Heart right ventricle (tissue), 16 donors: ENCODE measurements around the gene SPDYE6. TPM values are rescaled to one million over a fixed set of nuclear protein-coding genes. Genes with fewer than 3 reads are reported as not detected.

Experiments
- ATAC-seq, 8 donors: fragments of 200-7000 bp; cut with Tn5 transposase; one replicate each; pipeline ENCODE4 v1.9.1; 2020; ENCODE audit warnings: mild to moderate bottlenecking in 8 of 8, moderate library complexity in 8 of 8, moderate number of reproducible peaks in 1 of 8
- DNase-seq, 2 donors: peaks; one replicate each; pipeline ENCODE4 v3.0.0-alpha.2; 2020
- H3K27ac ChIP-seq, 10 donors: fragments of 200-600 bp; sonication (generic) in 2 of 10; one replicate each; pipeline versions ENCODE4 v1.5.0 to v1.8.0; 2020 to 2022; ENCODE audit warnings: mild to moderate bottlenecking in 3 of 10
- H3K27me3 ChIP-seq, 7 donors: fragments of 200-600 bp; one replicate each; pipeline ENCODE4 v1.8.0; 2021 to 2022; ENCODE audit warnings: mild to moderate bottlenecking in 2 of 7
- H3K36me3 ChIP-seq, 9 donors: fragments of 200-600 bp; sonication (generic) in 1 of 9; one replicate each; pipeline versions ENCODE4 v1.5.0 to v1.8.0; 2020 to 2022; ENCODE audit warnings: mild to moderate bottlenecking in 2 of 9
- H3K4me1 ChIP-seq, 9 donors: fragments of 200-600 bp; sonication (generic) in 1 of 9; one replicate each; pipeline versions ENCODE4 v1.5.0 to v1.8.0; 2020 to 2022; ENCODE audit warnings: mild to moderate bottlenecking in 4 of 9
- H3K4me3 ChIP-seq, 10 donors: fragments of 200-600 bp; sonication (generic) in 2 of 10; one replicate each; pipeline versions ENCODE4 v1.5.0 to v1.8.0; 2020 to 2022; ENCODE audit warnings: mild to moderate bottlenecking in 7 of 10, moderate library complexity in 2 of 10
- H3K9me3 ChIP-seq, 11 donors: fragments of 200-600 bp in 10 of 11; sonication (generic) in 2 of 11; one replicate each; pipeline versions ENCODE4 v1.5.0 to v1.8.0; 2013 to 2022; ENCODE audit warnings: mild to moderate bottlenecking in 2 of 11, control low read depth in 1 of 11, moderate library complexity in 1 of 11
- CTCF ChIP-seq, 9 donors: fragments of 200-600 bp; sonication (generic) in 2 of 9; IDR thresholded peaks; one replicate each; pipeline versions ENCODE4 v1.5.0 to v1.8.0; 2021 to 2022; ENCODE audit warnings: antibody characterized with exemption in 9 of 9, mild to moderate bottlenecking in 5 of 9, moderate library complexity in 1 of 9
- WGBS, 2 donors: extraction: QIAGEN DNeasy Blood & Tissue Kit; methylation state at CpG; one replicate each; pipeline ENCODE4 v1.1.7; 2013; ENCODE audit warnings: inconsistent platforms in 1 of 2; 5-methylcytosine and 5-hydroxymethylcytosine counted together
- intact Hi-C, 10 donors: fragments of 100-400 bp; cut with DNase I; formaldehyde crosslinking; loops; one replicate each; pipeline versions ENCODE4 v1.11.1 to v1.14.2; 2022
- polyA plus RNA-seq, 2 donors: library from polyadenylated mRNA; stranded (reverse); fragments of 200-250 nt; gene quantifications; one replicate each; pipeline ENCODE4 v1.2.3, GENCODE V29; 2013
- total RNA-seq, 10 donors: library from RNA; stranded (reverse); fragmentation: NEBNext Ultra II Directional in 3 of 10; extraction: Animal tissue kit (Norgen Biotek cat#: 25700) in 3 of 10; gene quantifications; one replicate each; pipeline versions ENCODE4 v1.2.1 to v1.2.4, GENCODE V29; 2021 to 2023
- donor health status: Arrhythmogenic right ventricular cardiomyopathy.
- donor health status: ischemic (EF 13 %, LVEDD 7.1; RV severe dilation, severe dysfunction).
- donor health status: healthy with polysubstance abuse.
- donor health status: DM: no; HTN: yes; CAD: no.
- donor health status: DM: no; HTN: no; CAD: no.
- donor health status: ischemic (EF 25% LVEDD 6.9; RV normal size, moderate dysfunction).
- donor health status: ischemic (EF 25% LVEDD 5.7; RV mildly dilated, moderate dysfunction).
- donor health status: healthy.
- donor health status: DM: yes; HTN: yes; CAD: no.
- donor health status: Ischemic cardiomyopathy.
- donor health status: ischemic (EF 35%, LVEDD 5.7; RV mildly dilated, moderate dysfunction).
- donor health status: nonischemic (EF 11% LVEDD 7.7; RV severe dilation, severe dysfunction).
- donor health status: DM: yes; HTN: yes; CAD: no.
- donor health status: PGD.
- donor health status: ischemic (EF 29% LVEDD 5.4; RV normal size, mild dysfunction).
- donor health status: nonischemic (EF 23%, LVEDD 6.1; RV moderate dilation, normal function).

Gene SPDYE6
- total and polyA plus RNA-seq, 12 donors, result 0.03 to 0.29 TPM; not detected in 10

- TF ChIP-seq CTCF (IDR thresholded peaks at IDR 0.05), result no peak
- Histone ChIP-seq H3K4me3 (no peak overlapping the region), H3K9me3 (no peaks in the 10 kb centered on the region), H3K27me3 (no peaks in the 10 kb centered on the region), H3K27ac (no peak overlapping the region), H3K4me1 (peaks cover 0 to 17% (median 14%) of the 10 kb centered on the region in 9 donors), H3K36me3 (peaks cover 0 to 66% (median 34%) of the 10 kb centered on the region in 9 donors)
- intact Hi-C loops, result loop anchor here in 1 of 10 donors (10.0 kb wide), 1 partner anchor 854 kb away; no protein-coding TSS in a partner anchor
- DNase-seq (no peak), ATAC-seq (no peak)
- WGBS, 2 donors, result 95 to 98% methylated on average over 8 of the region's 8 CpGs
Observed at GRCh38 chr7:102398543-102398942, 42.3 kb upstream of the SPDYE6 start.

GRCh38 chr7:102396710-102397019, 40.4 kb upstream of the SPDYE6 start:
- H3K4me1 ChIP-seq, result peaks cover 0 to 17% (median 14%) of the 10 kb centered on the region in 9 donors
- peak overlapping the region; percentile 43 to 94 (median 87) for H3K27ac ChIP-seq
- peaks cover 0 to 61% (median 23%) of the 10 kb centered on the region in 9 donors for H3K36me3 ChIP-seq
- intact Hi-C loops, result loop anchor here in 1 of 10 donors (10.0 kb wide), 1 partner anchor 852 kb away; no protein-coding TSS in a partner anchor
- H3K9me3 ChIP-seq, result no peaks in the 10 kb centered on the region
- no peaks in the 10 kb centered on the region for H3K27me3 ChIP-seq
- DNase-seq (no peak), ATAC-seq (peak; percentile 2 to 18 (median 8))
- 0 to 1% methylated on average over 12 of the region's 12 CpGs for WGBS, 2 donors
- TF ChIP-seq CTCF (IDR thresholded peaks at IDR 0.05), result no peak
- H3K4me3 ChIP-seq, result peak overlapping the region; percentile 76 to 99 (median 96)

GRCh38 chr7:102395873-102396709, 39.8 kb upstream of the SPDYE6 start, which contains the start of gene PRKRIP1:
Gene PRKRIP1 (plus strand): TSS chr7:102396363. CDS start chr7:102396412, 49 bp downstream.
- ATAC-seq (peak; percentile 90 to 96 (median 94)), DNase-seq (peak; percentile 73 to 88)
- Histone ChIP-seq H3K4me3 (peak within 1 kb of the TSS; percentile 76 to 99 (median 96)), H3K36me3 (peaks cover 0 to 57% (median 20%) of the 10 kb centered on the region in 9 donors), H3K27ac (peak within 1 kb of the TSS; percentile 43 to 94 (median 87)), H3K4me1 (peaks cover 0 to 17% (median 14%) of the 10 kb centered on the region in 9 donors), H3K9me3 (no peaks in the 10 kb centered on the region), H3K27me3 (no peaks in the 10 kb centered on the region)
- WGBS, 2 donors, result 0% methylated on average over 53 to 57 of the region's 59 CpGs
- intact Hi-C loops, result loop anchor here in 1 of 10 donors (10.0 kb wide), 1 partner anchor 851 kb away; no protein-coding TSS in a partner anchor
- TF ChIP-seq CTCF (IDR thresholded peaks at IDR 0.05), result no peak

GRCh38 chr7:102395592-102395872, 39.3 kb upstream of the SPDYE6 start:
- intact Hi-C loops, result loop anchor here in 1 of 10 donors (10.0 kb wide), 1 partner anchor 851 kb away; no protein-coding TSS in a partner anchor
- H3K36me3 ChIP-seq, result peaks cover 0 to 52% (median 14%) of the 10 kb centered on the region in 9 donors
- 14 to 18% methylated on average over 9 of the region's 9 CpGs for WGBS, 2 donors
- no peaks in the 10 kb centered on the region for H3K27me3 ChIP-seq
- no peak for DNase-seq
- H3K9me3 ChIP-seq, result no peaks in the 10 kb centered on the region
- H3K4me3 ChIP-seq, result peak overlapping the region; percentile 76 to 99 (median 96)
- TF ChIP-seq CTCF (IDR thresholded peaks at IDR 0.05), result no peak
- peaks cover 0 to 17% (median 14%) of the 10 kb centered on the region in 9 donors for H3K4me1 ChIP-seq
- peak in 3 of 8 donors; percentile 2 to 4 (median 4) for ATAC-seq
- peak overlapping the region; percentile 43 to 94 (median 87) for H3K27ac ChIP-seq
